IPS-NIHi7 (cell line): ENCODE data around the gene SPPL3.
"Not testable (repeated sequence)": the region's sequence is repeated elsewhere in the genome, so short reads cannot be mapped to it uniquely, and the experiment has no call there.

ENCODE experiments used
- DNase-seq: peaks from one replicate; pipeline ENCODE4 v3.0.0; 2012; ENCODE audit warnings: mixed read lengths; ENCODE audit errors: extremely low spot score

The SPPL3 gene, protein sequence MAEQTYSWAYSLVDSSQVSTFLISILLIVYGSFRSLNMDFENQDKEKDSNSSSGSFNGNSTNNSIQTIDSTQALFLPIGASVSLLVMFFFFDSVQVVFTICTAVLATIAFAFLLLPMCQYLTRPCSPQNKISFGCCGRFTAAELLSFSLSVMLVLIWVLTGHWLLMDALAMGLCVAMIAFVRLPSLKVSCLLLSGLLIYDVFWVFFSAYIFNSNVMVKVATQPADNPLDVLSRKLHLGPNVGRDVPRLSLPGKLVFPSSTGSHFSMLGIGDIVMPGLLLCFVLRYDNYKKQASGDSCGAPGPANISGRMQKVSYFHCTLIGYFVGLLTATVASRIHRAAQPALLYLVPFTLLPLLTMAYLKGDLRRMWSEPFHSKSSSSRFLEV

DNA sequence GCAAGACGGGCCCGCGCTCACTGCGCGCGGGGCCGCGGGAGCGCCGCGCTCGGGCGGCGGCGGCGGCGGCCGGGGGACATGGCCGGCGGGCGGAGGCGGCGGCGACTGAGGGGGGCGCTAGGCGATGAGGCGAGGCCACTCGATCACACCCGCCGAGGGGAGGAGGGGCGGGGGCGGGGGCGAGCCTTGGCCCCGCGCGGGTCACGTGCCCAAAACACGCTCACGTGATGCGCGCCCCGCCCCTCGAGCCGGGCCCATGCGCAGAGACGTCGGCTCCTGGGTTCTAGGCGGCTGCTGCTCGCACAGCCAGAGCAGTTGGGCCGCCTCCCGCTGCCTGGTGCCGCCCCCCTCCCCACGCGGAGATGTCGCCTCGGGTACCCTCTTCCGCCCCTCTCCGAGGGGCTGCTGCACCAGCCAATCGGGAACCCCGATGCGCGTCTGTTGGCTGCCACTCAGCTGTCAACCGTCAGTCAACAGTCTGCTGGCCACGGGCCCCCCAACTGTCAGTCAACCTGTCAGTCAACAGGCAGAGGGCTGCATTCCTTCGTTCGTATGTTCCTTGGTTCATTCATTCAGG lies at the start of gene SPPL3:
SPPL3 (minus strand) TSS at position 162 of the 577 bp plus-strand sequence. CDS start 491 bp downstream, outside the sequence.
- peak; percentile 97 for DNase-seq

DNA sequence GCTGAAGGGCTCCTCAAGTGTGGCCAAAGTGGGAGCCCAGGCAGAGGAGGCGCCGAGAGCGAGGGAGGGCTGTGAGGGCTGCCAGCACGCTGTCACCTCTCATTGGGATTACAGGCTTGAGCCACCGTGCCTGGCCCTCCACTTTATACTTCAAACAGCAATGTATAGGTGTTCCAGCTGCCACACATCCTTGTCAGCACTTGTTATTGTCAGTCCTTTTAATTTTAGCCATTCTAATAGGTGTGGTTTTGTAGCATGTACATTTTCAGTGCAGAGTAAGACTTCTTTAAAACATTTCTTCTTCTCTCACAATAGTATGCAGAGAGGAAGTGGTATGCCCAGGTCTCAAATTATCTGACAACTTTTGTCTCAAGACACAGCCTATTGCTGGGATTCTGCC lies 46.6 kb upstream of the SPPL3 start:
- DNase-seq = no peak

DNA sequence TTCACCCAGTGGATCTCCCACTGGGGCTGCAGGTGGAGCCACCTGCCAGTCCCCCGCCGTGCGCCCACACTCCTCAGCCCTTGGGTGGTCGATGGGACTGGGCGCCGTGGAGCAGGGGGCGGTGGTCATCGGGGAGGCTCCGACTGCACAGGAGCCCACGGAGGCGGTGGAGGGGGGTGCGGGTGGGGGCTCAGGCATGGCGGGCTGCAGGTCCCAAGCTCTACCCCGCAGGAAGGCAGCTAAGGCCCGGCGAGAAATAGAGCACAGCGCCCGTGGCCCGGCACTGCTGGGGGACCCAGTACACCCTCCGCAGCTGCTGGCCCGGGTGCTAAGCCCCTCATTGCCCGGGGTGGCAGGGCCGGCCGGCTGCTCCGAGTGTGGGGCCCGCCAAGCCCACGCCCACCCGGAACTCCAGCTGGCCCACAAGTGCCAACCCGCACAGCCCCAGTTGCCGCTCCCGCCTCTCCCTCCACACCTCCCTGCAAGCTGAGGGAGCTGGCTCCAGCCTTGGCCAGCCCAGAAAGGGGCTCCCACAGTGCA lies 46.2 kb upstream of the SPPL3 start:
- DNase-seq = not testable (repeated sequence)

DNA sequence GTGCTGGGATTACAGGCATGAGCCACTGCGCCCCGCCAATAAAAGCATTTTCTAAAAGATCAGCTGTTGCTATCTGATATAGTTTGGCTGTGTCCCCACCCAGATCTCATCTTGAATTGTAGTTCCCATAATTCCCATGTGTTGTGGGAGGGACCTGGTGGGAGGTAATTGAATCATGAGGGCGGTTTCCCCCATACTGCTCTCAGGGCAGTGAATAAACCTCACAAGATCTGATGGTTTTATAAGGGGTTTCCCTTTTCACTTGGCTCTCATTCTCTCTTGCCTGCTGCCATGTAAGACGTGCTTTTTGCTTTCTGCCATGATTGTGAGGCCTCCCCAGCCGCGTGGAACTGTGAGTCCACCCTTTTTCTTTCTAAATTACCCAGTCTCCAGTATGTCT lies 41.4 kb upstream of the SPPL3 start:
- not testable (repeated sequence) for DNase-seq

DNA sequence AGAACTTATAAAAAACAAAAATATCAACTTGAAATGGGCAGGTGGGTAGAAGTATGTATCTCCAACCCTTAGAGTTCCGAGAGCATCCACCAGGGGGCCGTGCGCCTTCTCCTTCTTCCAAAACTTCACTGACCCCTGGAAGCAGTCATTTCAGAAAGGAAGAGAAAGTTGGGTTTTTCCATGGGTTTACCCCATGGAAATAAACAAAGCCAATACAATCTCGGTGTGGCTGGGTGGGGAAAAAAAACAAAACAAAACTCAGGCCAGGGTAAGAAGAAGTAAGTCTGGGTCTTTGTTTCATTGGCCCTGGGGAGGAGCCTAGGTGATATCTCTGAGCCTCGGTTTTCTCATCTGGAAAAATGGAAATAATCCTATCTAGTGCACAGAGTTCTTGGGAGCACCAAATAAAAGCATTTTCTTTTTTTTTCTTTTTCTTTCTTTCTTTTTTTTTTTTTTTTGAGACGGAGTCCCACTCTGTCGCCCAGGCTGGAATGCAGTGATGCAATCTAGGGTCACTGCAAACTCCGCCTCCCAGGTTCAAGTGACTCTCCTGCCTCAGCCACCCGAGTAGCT lies 40.6 kb upstream of the SPPL3 start:
- peak; percentile 81 for DNase-seq

DNA sequence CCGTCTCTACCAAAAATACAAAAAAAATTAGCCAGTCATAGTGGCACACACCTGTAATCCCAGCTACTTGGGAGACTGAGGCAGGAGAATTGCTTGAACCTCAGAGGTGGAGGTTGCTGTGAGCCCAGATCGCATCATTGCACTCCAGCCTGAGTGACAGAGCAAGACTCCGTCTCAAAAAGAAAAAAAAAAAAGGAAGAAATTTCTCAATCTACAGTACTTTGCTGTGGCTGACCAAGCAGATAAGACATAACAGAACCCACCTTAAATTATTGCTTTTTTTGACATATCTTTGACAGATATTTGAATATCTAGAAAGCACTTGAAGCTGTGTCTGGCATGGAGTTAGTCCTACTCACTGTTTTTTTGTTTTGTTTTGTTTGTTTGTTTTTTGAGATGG lies 39.3 kb upstream of the SPPL3 start:
- no peak for DNase-seq

DNA sequence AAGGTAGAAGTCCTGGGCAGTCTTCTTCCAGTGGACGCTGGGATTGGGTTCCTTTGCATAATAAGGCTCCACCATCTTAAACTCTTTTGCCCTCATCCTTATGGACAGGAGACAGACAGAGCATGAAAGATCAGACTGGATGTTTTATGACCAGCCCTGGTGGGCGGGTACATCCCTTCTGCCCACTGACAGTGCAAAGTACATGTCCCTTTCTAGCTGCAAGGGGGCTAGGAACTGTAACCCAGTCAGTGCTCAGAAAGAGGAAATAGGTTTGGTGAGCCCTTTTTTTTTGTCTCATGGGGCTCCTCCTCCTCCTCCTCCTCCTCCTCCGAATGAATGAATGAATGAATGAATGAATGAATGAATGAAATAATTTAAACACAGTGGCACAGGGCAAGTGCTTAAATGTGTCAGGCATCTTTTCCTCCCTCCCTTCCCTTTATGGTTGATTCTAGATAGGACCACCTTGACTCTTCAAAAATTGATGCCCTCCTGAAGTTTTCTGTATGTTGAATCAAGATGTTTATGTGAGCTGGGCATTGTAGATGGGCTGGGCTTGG lies 37.8 kb upstream of the SPPL3 start:
- no peak for DNase-seq

DNA sequence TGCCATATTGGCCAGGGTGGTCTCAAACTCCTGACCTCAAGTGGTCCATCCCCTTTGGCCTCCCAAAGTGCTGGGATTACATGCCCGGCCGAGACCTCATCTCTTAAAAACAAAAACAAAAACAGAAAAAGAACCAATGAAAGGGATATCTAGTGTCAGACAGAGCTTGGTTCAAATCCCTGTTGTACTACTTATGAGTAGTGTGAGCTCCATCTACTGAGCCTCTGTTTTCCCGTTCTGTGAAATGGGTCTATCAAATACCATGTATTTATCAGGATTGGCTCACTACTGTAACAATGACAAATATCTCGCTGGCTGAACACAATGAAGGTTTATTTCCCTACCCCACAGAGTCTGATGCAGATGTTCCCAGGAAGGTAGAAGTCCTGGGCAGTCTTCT lies 37.3 kb upstream of the SPPL3 start:
- no peak for DNase-seq

DNA sequence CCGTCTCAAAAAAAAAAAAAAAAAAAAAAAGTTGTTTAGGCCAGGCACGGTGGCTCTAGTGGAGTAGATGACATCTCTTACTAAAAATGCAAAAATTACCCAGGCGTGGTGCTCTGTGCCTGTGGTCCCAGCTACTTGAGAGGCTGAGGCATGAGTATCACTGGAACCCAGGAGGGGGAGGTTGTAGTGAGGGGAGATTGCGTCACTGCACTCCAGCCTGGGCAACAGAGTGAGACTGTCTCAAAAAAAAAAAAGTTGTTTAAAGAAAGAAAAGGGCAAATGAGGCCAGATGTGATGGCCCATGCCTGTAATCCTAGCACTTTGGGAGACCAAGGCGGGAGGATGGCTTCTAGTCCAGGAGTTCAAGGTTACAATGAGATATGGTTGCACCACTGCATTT lies 36.6 kb upstream of the SPPL3 start:
- DNase-seq = no peak

DNA sequence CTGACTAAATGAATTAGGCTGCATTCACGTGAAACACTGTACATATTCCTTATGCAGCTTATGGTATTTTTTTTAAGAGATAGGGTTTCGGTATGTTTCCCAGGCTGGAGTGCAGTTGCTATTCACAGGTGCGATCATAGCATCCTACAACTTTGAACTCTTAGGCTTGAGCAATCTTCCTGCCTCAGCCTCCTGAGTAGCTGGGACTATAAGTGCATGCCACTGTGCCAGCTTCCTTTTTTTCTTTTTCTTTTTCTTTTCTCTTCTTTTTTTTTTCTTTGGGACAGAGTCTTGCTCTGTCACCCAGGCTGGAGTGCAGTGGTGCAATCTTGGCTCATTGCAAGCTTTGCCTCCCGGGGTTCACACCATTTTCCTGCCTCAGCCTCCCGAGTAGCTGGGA lies 35.8 kb upstream of the SPPL3 start:
- DNase-seq = no peak

DNA sequence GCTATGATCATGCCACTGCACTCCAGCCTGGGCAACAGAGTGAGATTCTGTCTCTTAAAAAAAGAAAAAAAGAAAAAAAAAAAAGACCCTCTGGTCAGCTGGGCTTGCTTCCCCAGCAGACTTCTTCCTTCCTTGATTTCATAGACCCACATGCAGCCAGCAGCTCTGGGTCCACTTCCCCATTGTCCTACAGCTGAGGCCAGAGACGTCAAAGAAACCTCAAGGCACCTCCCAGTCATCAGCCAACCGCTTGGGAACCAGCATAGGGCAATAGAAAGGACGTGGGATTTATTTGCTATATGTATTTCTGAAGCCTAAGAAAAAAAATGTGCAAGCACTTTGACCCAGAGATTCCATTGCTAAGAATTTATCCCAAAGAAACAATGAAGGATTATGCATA lies 35.4 kb upstream of the SPPL3 start:
- no peak for DNase-seq

DNA sequence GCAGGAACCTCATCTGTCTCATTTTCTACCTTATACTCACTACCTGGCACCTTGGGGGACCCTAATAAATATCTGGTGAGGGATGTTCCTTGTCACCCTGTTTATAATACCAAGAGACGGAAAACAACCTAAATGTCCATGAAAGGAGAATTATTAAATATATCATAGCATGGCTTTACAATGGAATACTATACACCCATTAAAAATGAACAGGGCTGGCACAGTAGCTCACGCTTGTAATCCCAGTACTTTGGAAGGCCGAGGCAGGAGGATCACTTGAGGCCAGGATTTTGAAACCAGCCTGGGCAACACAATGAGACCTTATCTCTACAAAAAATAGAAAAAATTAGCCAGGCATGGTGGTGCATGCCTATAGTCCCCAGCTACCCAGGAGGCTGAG lies 34.3 kb upstream of the SPPL3 start:
- no peak for DNase-seq

DNA sequence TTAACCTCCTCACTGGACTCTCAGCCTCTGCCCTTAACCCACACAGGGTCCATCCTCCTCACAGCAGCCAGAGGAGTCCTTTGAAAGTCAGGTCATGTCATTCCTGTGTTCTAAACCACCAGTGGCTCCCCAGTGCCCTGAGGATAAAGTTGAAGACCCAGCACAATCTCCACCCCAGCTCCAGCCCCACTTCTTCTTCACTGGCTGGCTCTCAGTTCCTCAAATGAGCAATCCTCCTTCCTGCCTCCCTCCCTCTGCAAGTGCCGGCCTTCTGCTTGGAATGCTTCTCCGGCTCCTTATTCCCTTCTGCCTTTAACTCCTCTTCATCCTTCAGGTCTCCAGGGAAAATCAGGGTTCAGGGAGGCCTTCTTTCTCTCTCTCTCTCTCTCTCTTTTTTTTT lies 32.0 kb upstream of the SPPL3 start:
- DNase-seq = no peak

DNA sequence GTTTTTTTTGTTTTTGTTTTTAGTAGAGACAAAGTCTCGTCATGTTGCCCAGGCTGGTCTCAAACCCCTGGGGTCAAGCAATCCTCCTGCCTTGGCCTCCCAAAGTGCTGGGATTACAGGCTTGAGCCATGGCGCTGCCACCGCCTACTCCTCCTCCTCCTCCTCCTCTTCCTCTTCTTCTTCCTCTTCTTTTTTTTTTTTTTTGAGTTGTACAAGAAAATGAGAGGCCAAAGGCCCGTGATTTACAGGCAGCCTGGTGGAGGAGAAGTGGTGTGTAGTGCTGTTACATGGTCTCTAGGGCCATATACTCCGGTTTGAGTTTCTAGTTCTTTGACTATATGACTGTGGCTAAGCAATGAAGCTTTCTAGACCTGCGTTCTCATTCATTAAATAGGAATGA lies 29.6 kb upstream of the SPPL3 start:
- DNase-seq = no peak

DNA sequence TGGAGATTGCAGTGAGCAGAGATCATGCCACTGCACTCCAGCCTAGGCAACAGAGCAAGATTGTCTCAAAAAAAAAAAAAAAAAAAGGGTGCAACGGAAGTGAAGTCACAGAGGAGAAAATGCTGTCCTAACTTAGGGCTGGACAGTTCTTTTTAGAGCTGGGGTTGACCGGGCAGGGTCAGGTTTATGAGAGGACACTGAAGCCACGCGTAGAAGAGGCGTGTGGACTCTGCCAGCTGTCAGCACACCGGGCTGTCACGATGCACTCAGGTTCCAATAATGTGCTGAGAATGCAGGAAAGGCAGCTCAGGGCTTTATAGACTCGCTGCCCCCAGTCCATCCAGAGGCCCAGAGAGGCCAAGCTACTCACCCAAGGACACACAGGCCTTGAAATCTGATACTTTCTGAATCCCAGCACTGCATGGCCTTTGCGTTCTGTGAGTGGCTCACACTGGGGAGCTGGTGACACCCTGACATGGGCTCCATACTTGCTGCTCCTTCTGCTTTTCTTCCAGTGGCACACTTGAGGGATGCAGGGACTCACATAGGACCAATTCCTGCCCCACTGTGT lies 28.9 kb upstream of the SPPL3 start:
- DNase-seq = no peak

DNA sequence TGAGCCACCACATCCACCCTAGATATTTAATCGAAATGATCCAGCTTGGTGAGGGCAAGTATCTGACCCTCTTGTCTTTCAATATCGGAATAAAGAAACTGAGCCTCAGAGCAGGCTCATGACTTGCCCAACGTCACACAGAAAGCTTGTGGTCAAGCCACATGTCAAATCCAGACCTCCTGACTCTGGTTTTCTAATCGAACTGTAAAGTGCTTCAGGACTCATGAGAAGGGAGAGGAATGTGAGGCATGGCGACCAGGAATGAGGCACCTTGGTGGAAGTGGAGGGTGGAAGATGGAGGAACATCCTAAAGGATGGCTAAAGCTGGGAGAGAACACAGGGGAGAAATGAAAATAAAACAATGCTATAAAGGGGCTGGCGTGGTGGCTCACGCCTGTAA lies 27.9 kb upstream of the SPPL3 start:
- no peak for DNase-seq

DNA sequence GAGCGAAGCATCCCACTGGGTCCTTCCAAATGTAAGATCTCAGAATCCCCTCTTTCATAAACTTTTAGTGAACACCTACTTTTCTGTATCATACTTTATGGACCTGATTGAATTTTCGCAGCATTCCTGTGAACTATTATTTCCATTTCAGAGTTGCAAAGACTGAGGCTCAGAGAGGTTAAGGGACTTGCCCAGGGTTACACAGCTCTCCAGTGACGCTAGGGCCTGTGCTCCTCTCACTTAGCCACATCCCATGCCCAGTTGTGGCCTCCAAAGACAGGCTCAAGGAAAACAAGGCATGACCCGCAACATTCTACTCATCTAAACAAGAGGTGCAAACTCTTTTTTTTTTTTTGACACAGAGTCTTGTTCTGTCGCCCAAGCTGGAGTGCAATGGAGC lies 25.9 kb upstream of the SPPL3 start:
- no peak for DNase-seq

DNA sequence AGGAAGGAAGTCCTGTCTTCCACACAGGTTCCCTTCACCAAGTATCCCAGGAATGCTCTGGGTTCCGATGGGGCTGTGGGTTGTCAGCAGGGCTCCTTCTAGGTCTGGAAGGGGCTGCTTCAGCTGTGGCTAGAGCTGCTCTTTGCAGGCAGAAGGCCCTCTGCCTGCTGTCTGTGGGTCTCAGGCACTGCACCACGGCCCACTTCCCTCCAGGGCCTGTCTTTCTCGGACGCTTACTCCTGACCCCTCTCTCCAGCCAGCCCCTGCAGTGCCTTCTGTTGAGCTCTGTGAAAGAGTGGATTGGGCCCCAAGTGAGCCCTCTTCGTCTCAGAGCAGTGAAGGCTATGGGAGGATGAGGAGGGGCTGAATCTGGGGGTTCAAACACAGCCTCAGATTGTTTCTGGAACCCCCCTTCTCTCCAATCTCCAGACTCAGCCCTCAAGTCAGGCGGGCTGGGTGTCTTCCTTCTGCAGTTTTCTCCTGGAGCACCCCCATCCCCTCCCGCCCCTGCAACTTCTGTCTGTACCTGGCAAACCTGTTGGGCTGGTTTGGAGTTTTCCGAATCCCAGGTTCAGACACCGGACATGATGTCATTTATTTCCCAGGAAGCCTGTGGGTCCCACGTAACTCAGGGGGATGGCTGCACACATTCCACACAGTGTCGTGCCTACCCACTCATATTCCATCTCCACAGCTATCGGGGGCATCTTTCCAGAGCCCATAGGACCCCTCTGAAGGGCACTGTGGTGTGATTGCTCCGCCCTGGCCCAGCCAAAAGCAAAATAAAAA lies 24.9 kb upstream of the SPPL3 start:
- peak; percentile 47 for DNase-seq

DNA sequence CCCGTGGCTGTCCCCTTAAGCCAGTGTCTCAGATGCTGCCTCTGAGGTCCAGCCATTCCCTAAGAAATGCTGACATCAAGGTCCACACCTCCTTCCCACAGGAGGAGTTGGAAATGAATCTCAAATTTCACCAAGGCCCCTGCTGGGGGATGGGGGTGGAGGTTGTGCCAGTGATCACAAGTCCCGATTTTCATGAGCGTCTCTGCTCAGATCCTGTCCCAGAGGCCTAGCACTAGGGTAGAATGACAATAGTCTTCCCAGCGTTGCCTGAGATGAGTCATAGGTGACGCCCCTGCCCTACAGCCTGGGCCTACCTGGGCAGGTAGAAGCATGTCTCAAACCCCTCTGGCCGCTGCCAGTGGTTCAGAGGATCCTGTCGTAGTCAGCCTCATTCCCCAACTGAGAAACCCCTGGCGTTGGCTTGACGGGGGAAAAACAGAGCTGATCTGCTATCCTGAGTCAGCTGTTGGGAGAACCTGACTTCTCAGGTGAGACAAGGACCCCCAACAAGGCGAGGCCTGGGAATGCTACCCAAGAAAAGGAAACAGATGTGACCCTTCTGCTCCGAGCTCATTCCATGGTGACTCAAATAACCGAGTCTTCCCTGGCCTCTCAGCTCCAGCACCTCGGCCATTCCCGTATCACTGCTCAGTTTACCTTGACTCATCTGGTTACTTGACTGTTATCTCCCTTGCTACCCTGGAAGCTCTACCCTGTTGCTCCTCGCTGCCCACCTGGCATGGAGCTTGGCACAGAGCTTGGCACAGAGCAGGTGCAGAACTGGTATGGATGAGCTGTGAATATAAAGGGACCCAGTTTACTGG lies 21.8 kb upstream of the SPPL3 start:
- DNase-seq = peak; percentile 63

DNA sequence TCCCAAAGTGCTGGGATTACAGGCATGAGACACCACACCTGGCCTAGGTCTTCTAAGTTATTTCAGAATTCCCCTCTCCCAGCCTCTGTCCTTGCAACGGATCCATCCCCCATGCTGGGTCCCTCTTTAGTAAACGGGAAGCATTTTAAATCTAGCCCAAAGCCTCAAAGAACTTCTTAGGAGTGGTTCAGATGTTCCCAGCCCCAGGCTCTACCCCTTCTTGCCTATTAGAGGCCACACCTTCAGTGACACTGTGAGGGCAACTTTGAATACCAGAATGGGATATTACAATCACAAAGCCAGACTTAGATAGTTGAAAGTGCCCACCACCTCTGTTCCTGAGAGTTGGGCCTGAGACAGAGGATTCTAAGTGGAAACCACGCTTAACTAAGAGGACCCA lies 18.1 kb upstream of the SPPL3 start:
- no peak for DNase-seq

DNA sequence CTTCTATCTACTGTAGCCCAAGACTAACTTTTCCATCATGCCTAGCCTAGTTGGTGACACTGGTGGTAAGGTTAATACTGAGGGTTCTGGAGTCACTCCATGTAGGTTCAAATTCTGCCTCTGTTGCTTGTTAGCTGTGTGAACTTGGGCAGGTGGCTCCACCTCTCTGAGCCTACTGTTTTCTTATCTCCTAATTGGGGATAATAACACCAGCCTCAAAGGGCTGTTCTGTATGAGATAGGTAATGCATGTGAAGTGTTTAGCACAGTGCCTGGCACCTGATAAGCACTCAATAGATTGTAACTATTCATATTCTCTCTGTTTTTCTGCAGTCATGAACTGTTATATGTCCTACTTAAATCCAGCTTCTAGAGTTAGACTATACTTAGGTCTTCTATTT lies 17.5 kb upstream of the SPPL3 start:
- no peak for DNase-seq
